22Rv1 (cell line): ENCODE results near the gene PKMYT1.
"Not testable (repeated sequence)": the region's sequence is repeated elsewhere in the genome, so short reads cannot be mapped to it uniquely, and the experiment has no call there.

Source experiments
- H3K27ac ChIP-seq: fragments of 450-650 bp; 2 replicates; pipeline ENCODE4 v1.5.1; 2017
- CTCF ChIP-seq: fragments of 450-650 bp; IDR thresholded peaks from 2 replicates; pipeline ENCODE4 v1.5.1; 2017; ENCODE audit warnings: mild to moderate bottlenecking
- ZFX ChIP-seq: fragments of 450-650 bp; IDR thresholded peaks from 2 replicates; pipeline ENCODE4 v1.6.1; 2017; ENCODE audit warnings: antibody characterized with exemption, borderline replicate concordance

The PKMYT1 gene

GRCh38 chr16:2948807-2949704 is 31.2 kb downstream of the PKMYT1 start:
- TF ChIP-seq CTCF (no peak), ZFX (no peak)

GRCh38 chr16:2946649-2947048 is 33.6 kb downstream of the PKMYT1 start:
- H3K27ac ChIP-seq, result no peak overlapping the region
- TF ChIP-seq ZFX (no peak), CTCF (no peak)

More at GRCh38 chr16:2948807-2949704, 31.2 kb downstream of the PKMYT1 start:
- H3K27ac ChIP-seq, result no peak overlapping the region

- H3K27ac ChIP-seq, result not testable (repeated sequence)
Measured at GRCh38 chr16:2943716-2944115, 36.5 kb downstream of the PKMYT1 start.

GRCh38 chr16:2942045-2942444 is 38.2 kb downstream of the PKMYT1 start:
- TF ChIP-seq CTCF (no peak), ZFX (no peak)
- H3K27ac ChIP-seq, result no peak overlapping the region

GRCh38 chr16:2939968-2940367 is 40.3 kb downstream of the PKMYT1 start:
- H3K27ac ChIP-seq, result no peak overlapping the region
- TF ChIP-seq CTCF (no peak), ZFX (no peak)

GRCh38 chr16:2938206-2938605 is 42.0 kb downstream of the PKMYT1 start:
- no peak overlapping the region for H3K27ac ChIP-seq
- TF ChIP-seq ZFX (no peak), CTCF (no peak)

GRCh38 chr16:2937170-2937569 is 43.1 kb downstream of the PKMYT1 start:
- TF ChIP-seq CTCF (no peak), ZFX (no peak)
- H3K27ac ChIP-seq, result no peak overlapping the region
